H9 (cell line): ENCODE results near the gene DDC. TPM values are rescaled to one million over a fixed set of nuclear protein-coding genes. Genes with fewer than 3 reads are reported as not detected.
A peak's percentile ranks its signal among the peaks of the same experiment; 100 is the strongest.

Experiments used
- DNase-seq: peaks from one replicate; pipeline ENCODE4 v3.0.0-alpha.2; 2017
- H2AFZ ChIP-seq: one replicate; pipeline ENCODE4 v1.6.1; 2013; ENCODE audit warnings: mild to moderate bottlenecking, low read length, control low read depth, moderate library complexity
- H2AK5ac ChIP-seq: 2 replicates; pipeline ENCODE4 v1.6.1; 2013; ENCODE audit warnings: low read length, control low read depth, mixed read lengths; ENCODE audit not compliant: insufficient read length
- H2BK120ac ChIP-seq: one replicate; pipeline ENCODE4 v1.6.1; 2013; ENCODE audit warnings: low read depth, mild to moderate bottlenecking, low read length, control low read depth, inconsistent platforms; ENCODE audit not compliant: poor library complexity, severe bottlenecking
- H2BK12ac ChIP-seq: 2 replicates; pipeline ENCODE4 v1.6.1; 2013; ENCODE audit warnings: low read length, control low read depth, mixed read lengths, low read depth; ENCODE audit not compliant: insufficient read length
- H2BK15ac ChIP-seq: 2 replicates; pipeline ENCODE4 v1.6.1; 2013; ENCODE audit warnings: low read depth, low read length, control low read depth
- H2BK20ac ChIP-seq: one replicate; pipeline ENCODE4 v1.6.1; 2013; ENCODE audit warnings: low read depth, mild to moderate bottlenecking, low read length, control low read depth, inconsistent platforms; ENCODE audit not compliant: poor library complexity, severe bottlenecking
- H2BK5ac ChIP-seq: 2 replicates; pipeline ENCODE4 v1.6.1; 2013; ENCODE audit warnings: low read length, control low read depth, mixed read lengths; ENCODE audit not compliant: insufficient read length
- H3K14ac ChIP-seq: 2 replicates; pipeline ENCODE4 v1.6.1; 2013; ENCODE audit warnings: low read length, control low read depth; ENCODE audit not compliant: insufficient read depth
- H3K18ac ChIP-seq: 2 replicates; pipeline ENCODE4 v1.6.1; 2013; ENCODE audit warnings: low read depth, mild to moderate bottlenecking, mixed read lengths, low read length, control low read depth; ENCODE audit not compliant: insufficient read length
- H3K23ac ChIP-seq: 2 replicates; pipeline ENCODE4 v1.6.1; 2013; ENCODE audit warnings: low read length, control low read depth, mixed read lengths, low read depth; ENCODE audit not compliant: insufficient read length
- H3K23me2 ChIP-seq: 2 replicates; pipeline ENCODE4 v1.6.1; 2013; ENCODE audit warnings: low read depth, mild to moderate bottlenecking, mixed read lengths, low read length, control low read depth; ENCODE audit not compliant: insufficient read length, poor library complexity, severe bottlenecking
- H3K27ac ChIP-seq: 2 replicates; pipeline ENCODE4 v1.5.1; 2013; ENCODE audit warnings: low read length, control low read depth, mixed read lengths, low read depth; ENCODE audit not compliant: insufficient read length
- H3K27me3 ChIP-seq: 2 replicates; pipeline ENCODE4 v1.6.1; 2013; ENCODE audit warnings: low read length, control low read depth, inconsistent platforms; ENCODE audit not compliant: insufficient read depth
- H3K4ac ChIP-seq: 2 replicates; pipeline ENCODE4 v1.6.1; 2013; ENCODE audit warnings: low read depth, mild to moderate bottlenecking, control low read depth, inconsistent platforms, low read length, moderate library complexity
- H3K4me1 ChIP-seq: 2 replicates; pipeline ENCODE4 v1.6.1; 2013; ENCODE audit warnings: low read length, control low read depth, inconsistent platforms; ENCODE audit not compliant: insufficient read depth
- H3K4me2 ChIP-seq: 2 replicates; pipeline ENCODE4 v1.6.1; 2013; ENCODE audit warnings: low read length, control low read depth, mixed read lengths; ENCODE audit not compliant: insufficient read length, insufficient read depth
- H3K56ac ChIP-seq: 2 replicates; pipeline ENCODE4 v1.6.1; 2013; ENCODE audit warnings: low read depth, mild to moderate bottlenecking, mixed read lengths, low read length, control low read depth; ENCODE audit not compliant: insufficient read length
- H3K79me1 ChIP-seq: 2 replicates; pipeline ENCODE4 v1.6.1; 2013; ENCODE audit warnings: low read depth, mild to moderate bottlenecking, moderate library complexity, low read length, control low read depth, inconsistent platforms; ENCODE audit not compliant: insufficient read depth, poor library complexity, severe bottlenecking
- H3K79me2 ChIP-seq: 2 replicates; pipeline ENCODE4 v1.6.1; 2013; ENCODE audit warnings: low read length, control low read depth, inconsistent platforms; ENCODE audit not compliant: insufficient read depth
- H3K9ac ChIP-seq: 2 replicates; pipeline ENCODE4 v1.6.1; 2013; ENCODE audit warnings: low read length, control low read depth, mixed read lengths; ENCODE audit not compliant: insufficient read length; ENCODE audit errors: extremely low read depth
- H3K9me3 ChIP-seq: one replicate; pipeline ENCODE4 v1.6.1; 2013; ENCODE audit warnings: low read depth, low read length, inconsistent platforms; ENCODE audit not compliant: control insufficient read depth
- H3T11ph ChIP-seq: one replicate; pipeline ENCODE4 v1.6.1; 2013; ENCODE audit warnings: mild to moderate bottlenecking, low read length, control low read depth, inconsistent platforms
- H4K20me1 ChIP-seq: one replicate; pipeline ENCODE4 v1.6.1; 2013; ENCODE audit not compliant: control insufficient read depth, insufficient read length, insufficient read depth
- H4K5ac ChIP-seq: 2 replicates; pipeline ENCODE4 v1.6.1; 2013; ENCODE audit warnings: low read depth, mild to moderate bottlenecking, mixed read lengths, low read length, control low read depth; ENCODE audit not compliant: insufficient read length
- H4K8ac ChIP-seq: replicated peaks from 2 replicates; pipeline ENCODE4 v1.6.1; 2013; ENCODE audit warnings: low read length, control low read depth, mixed read lengths, low read depth; ENCODE audit not compliant: insufficient read length
- H4K91ac ChIP-seq: 2 replicates; pipeline ENCODE4 v1.6.1; 2013; ENCODE audit warnings: low read depth, mild to moderate bottlenecking, moderate library complexity, mixed read lengths, low read length, control low read depth; ENCODE audit not compliant: insufficient read length
- H3K27ac Mint-ChIP-seq, 3 experiments: 2 replicates in 2 of 3; 3 replicates in 1 of 3; pipeline ENCODE4 v1.8.0; 2020 to 2021; ENCODE audit warnings: mixed read lengths in 3 of 3, mild to moderate bottlenecking in 1 of 3, moderate library complexity in 1 of 3
- H3K27me3 Mint-ChIP-seq: 2 replicates; pipeline ENCODE4 v1.8.0; 2021; ENCODE audit warnings: low read depth, mild to moderate bottlenecking, moderate library complexity, mixed read lengths
- H3K36me3 Mint-ChIP-seq, 3 experiments: 2 replicates in 2 of 3; 3 replicates in 1 of 3; pipeline ENCODE4 v1.8.0; 2020 to 2021; ENCODE audit warnings: low read depth in 3 of 3, mixed read lengths in 3 of 3; ENCODE audit not compliant: insufficient read depth in 1 of 3
- H3K4me1 Mint-ChIP-seq, 2 experiments: 2 replicates each; pipeline ENCODE4 v1.8.0; 2020; ENCODE audit warnings: mixed read lengths in 2 of 2
- H3K4me3 Mint-ChIP-seq, 2 experiments: 2 replicates in 1 of 2; 3 replicates in 1 of 2; pipeline ENCODE4 v1.8.0; 2020 to 2021; ENCODE audit warnings: mild to moderate bottlenecking in 2 of 2, mixed read lengths in 2 of 2, moderate library complexity in 1 of 2
- H3K9me3 Mint-ChIP-seq, 2 experiments: 2 replicates in 1 of 2; 3 replicates in 1 of 2; pipeline ENCODE4 v1.8.0; 2020; ENCODE audit warnings: mild to moderate bottlenecking in 2 of 2, mixed read lengths in 2 of 2, moderate library complexity in 1 of 2
- CTCF ChIP-seq: fragments of 200-600 bp; sonication (generic); conservative IDR thresholded peaks from 3 replicates; pipeline ENCODE4 v1.8.0; 2021; ENCODE audit warnings: antibody characterized with exemption, mild to moderate bottlenecking
- WGBS: extraction: QIAGEN DNeasy Blood & Tissue Kit; methylation state at CpG from one replicate; pipeline ENCODE4 v1.1.7; 2013; ENCODE audit warnings: missing lambda C conversion rate, low lambda C conversion rate, mixed read lengths; ENCODE audit not compliant: insufficient read length; ENCODE audit errors: extremely low coverage; 5-methylcytosine and 5-hydroxymethylcytosine counted together
- total RNA-seq: library from RNA; stranded (reverse); gene quantifications from 2 replicates; pipeline ENCODE4 v1.2.1, GENCODE V29; 2021

DDC gene
- total RNA-seq, 1 experiment from 2014 or later: not detected

DNA sequence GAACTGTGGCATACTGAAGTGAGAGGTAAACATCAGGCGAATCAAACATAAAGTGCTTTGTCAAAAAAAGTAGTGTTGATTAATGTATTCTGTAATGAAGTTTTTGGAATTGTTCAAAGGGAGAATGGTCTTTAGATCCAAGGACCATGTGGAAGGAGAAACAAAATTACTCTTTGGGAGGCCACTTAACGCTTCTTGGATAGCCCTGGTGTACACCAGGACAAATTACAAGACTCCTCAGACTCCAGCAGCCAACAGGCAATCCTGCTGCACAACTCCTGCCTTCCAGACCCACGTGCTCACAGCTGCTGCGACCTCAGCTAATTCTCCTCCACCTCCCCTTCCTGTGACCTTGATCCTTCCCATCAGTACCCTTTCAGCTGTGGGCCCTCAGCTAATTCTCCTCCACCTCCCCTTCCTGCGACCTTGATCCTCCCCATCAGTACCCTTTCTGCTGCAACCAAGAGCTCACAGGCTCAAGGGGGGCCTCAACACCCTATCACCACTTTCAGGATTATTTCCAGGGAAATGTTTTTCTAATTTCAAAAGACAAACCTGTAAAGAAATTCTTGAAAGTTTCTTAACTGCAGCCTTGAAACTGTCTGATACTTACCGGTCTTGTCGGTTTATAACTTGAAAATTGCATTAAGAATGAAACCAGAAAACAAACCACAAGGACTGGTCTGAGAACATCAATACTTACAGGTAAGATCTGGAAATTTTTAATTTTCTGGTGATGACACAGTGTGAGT is 29.7 kb upstream of the DDC start:
- H3K27ac ChIP-seq: no peak overlapping the region
- WGBS: no CpG with 5 or more reads among the region's 7 CpGs
- TF ChIP-seq CTCF: no peak
- no peak overlapping the region for H2BK15ac ChIP-seq
- no peaks in the 10 kb centered on the region for H4K20me1 ChIP-seq
- no peaks in the 10 kb centered on the region for H3K9me3 Mint-ChIP-seq
- no peak for DNase-seq
- H2AFZ ChIP-seq: no peak overlapping the region
- no peaks in the 10 kb centered on the region for H3K79me1 ChIP-seq
- no peaks in the 10 kb centered on the region for H3K9me3 ChIP-seq
- H2BK12ac ChIP-seq: no peak overlapping the region
- H3K23me2 ChIP-seq: no peaks in the 10 kb centered on the region
- no peak overlapping the region for H2BK5ac ChIP-seq
- peaks cover 45 to 67% (median 48%) of the 10 kb centered on the region in 3 experiments for H3K36me3 Mint-ChIP-seq
- H3K4ac ChIP-seq: no peak overlapping the region
- no peaks in the 10 kb centered on the region for H3K27me3 ChIP-seq
- no peaks in the 10 kb centered on the region for H3K27me3 Mint-ChIP-seq
- H4K8ac ChIP-seq: no peak overlapping the region
- H3K4me1 Mint-ChIP-seq: peaks cover 4 to 8% of the 10 kb centered on the region in 2 experiments; a peak in 2 of 4 replicates
- no peak overlapping the region for H3T11ph ChIP-seq
- no peak overlapping the region for H4K91ac ChIP-seq
- no peak overlapping the region for H2AK5ac ChIP-seq
- H4K5ac ChIP-seq: no peak overlapping the region
- no peaks in the 10 kb centered on the region for H3K79me2 ChIP-seq
- H3K4me1 ChIP-seq: no peaks in the 10 kb centered on the region
- no peak overlapping the region for H3K4me2 ChIP-seq
- peak overlapping the region in 1 of 3 experiments; percentile 84; a peak in 3 of 7 replicates for H3K27ac Mint-ChIP-seq
- H3K18ac ChIP-seq: no peak overlapping the region
- no peak overlapping the region for H3K9ac ChIP-seq
- no peak overlapping the region for H3K56ac ChIP-seq
- no peak overlapping the region for H2BK120ac ChIP-seq
- no peak overlapping the region for H3K23ac ChIP-seq
- H3K4me3 Mint-ChIP-seq: no peak overlapping the region
- H2BK20ac ChIP-seq: no peak overlapping the region
- H3K14ac ChIP-seq: no peak overlapping the region
